Measurements from ENCODE around the gene ZNF835. TPM values are rescaled to one million over a fixed set of nuclear protein-coding genes. Genes with fewer than 3 reads are reported as not detected.

ZNF835 gene
- total RNA-seq, 1 experiment from 2014 or later: 3.2 TPM

- POLR2A ChIA-PET (ENCODE audit: low non-redundant PET): no interaction called here
- intact Hi-C loops (cut with micrococcal nuclease; ENCODE audit: unreplicated experiment): no loop called here
- Histone ChIP-seq H3K27ac (ENCODE audit: low read depth, low read length, poor library complexity, severe bottlenecking) (no peak overlapping the region), H3K27me3 (replicated peaks; ENCODE audit: insufficient read depth, low read depth, low read length, poor library complexity) (no peaks in the 10 kb centered on the region), H3K4me1 (ENCODE audit: insufficient read depth, low read length, poor library complexity, severe bottlenecking) (no peaks in the 10 kb centered on the region), H3K9me3 (ENCODE audit: low read depth, low read length, poor library complexity, severe bottlenecking) (no peaks in the 10 kb centered on the region), H3K36me3 (ENCODE audit: insufficient read depth, low read length, poor library complexity, severe bottlenecking) (no peaks in the 10 kb centered on the region), H3K4me3 (ENCODE audit: low read depth, low read length, poor library complexity, severe bottlenecking) (no peak overlapping the region)
- no TSS peak for BruUV-seq (replicated peaks)
- DNase-seq (ENCODE audit: low spot score): no peak
- TF ChIP-seq EZH2 (IDR thresholded peaks at IDR 0.05; ENCODE audit: borderline replicate concordance, low read depth, low read length, poor library complexity, severe bottlenecking) (no peak), CTCF (conservative IDR thresholded peaks at IDR 0.05; ENCODE audit: low read depth, low read length) (no peak)
- CTCF ChIA-PET: no interaction called here
Observed at GRCh38 chr19:56667311-56667870, 4.2 kb downstream of the ZNF835 start.

GRCh38 chr19:56664511-56664910, 7.0 kb downstream of the ZNF835 start:
- TF ChIP-seq CTCF (conservative IDR thresholded peaks at IDR 0.05; ENCODE audit: low read depth, low read length) (no peak), EZH2 (IDR thresholded peaks at IDR 0.05; ENCODE audit: borderline replicate concordance, low read depth, low read length, poor library complexity, severe bottlenecking) (no peak)
- Histone ChIP-seq H3K36me3 (ENCODE audit: insufficient read depth, low read length, poor library complexity, severe bottlenecking) (no peaks in the 10 kb centered on the region), H3K4me3 (ENCODE audit: low read depth, low read length, poor library complexity, severe bottlenecking) (no peak overlapping the region), H3K27ac (ENCODE audit: low read depth, low read length, poor library complexity, severe bottlenecking) (no peak overlapping the region), H3K4me1 (ENCODE audit: insufficient read depth, low read length, poor library complexity, severe bottlenecking) (no peaks in the 10 kb centered on the region), H3K9me3 (ENCODE audit: low read depth, low read length, poor library complexity, severe bottlenecking) (peaks cover 12% of the 10 kb centered on the region), H3K27me3 (replicated peaks; ENCODE audit: insufficient read depth, low read depth, low read length, poor library complexity) (no peaks in the 10 kb centered on the region)
- ChIA-PET CTCF (no interaction called here), POLR2A (ENCODE audit: low non-redundant PET) (no interaction called here)
- BruUV-seq (replicated peaks): no TSS peak
- intact Hi-C loops (cut with micrococcal nuclease; ENCODE audit: unreplicated experiment): no loop called here
- no peak for DNase-seq (ENCODE audit: low spot score)

- CTCF ChIA-PET: no interaction called here
- no peaks in the 10 kb centered on the region for H3K4me1 ChIP-seq (ENCODE audit: insufficient read depth, low read length, poor library complexity, severe bottlenecking)
Observed at GRCh38 chr19:56663931-56664500, 7.5 kb downstream of the ZNF835 start.

More at GRCh38 chr19:56663931-56664500, 7.5 kb downstream of the ZNF835 start:
- Histone ChIP-seq H3K36me3 (ENCODE audit: insufficient read depth, low read length, poor library complexity, severe bottlenecking) (no peaks in the 10 kb centered on the region), H3K9me3 (ENCODE audit: low read depth, low read length, poor library complexity, severe bottlenecking) (peaks cover 12% of the 10 kb centered on the region), H3K27me3 (replicated peaks; ENCODE audit: insufficient read depth, low read depth, low read length, poor library complexity) (no peaks in the 10 kb centered on the region), H3K4me3 (ENCODE audit: low read depth, low read length, poor library complexity, severe bottlenecking) (no peak overlapping the region), H3K27ac (ENCODE audit: low read depth, low read length, poor library complexity, severe bottlenecking) (no peak overlapping the region)
- no TSS peak for BruUV-seq (replicated peaks)
- no peak for DNase-seq (ENCODE audit: low spot score)
- POLR2A ChIA-PET (ENCODE audit: low non-redundant PET): no interaction called here
- intact Hi-C loops (cut with micrococcal nuclease; ENCODE audit: unreplicated experiment): no loop called here
- TF ChIP-seq EZH2 (IDR thresholded peaks at IDR 0.05; ENCODE audit: borderline replicate concordance, low read depth, low read length, poor library complexity, severe bottlenecking) (no peak), CTCF (conservative IDR thresholded peaks at IDR 0.05; ENCODE audit: low read depth, low read length) (no peak)
